GM19239 (cell line): ENCODE measurements around the gene MYL6.

Experiments
- DNase-seq: peaks from one replicate; pipeline ENCODE4 v3.0.0; 2011; ENCODE audit warnings: low spot score; ENCODE audit not compliant: insufficient read length
- FAIRE-seq: peaks from 2 replicates; lab custom pipeline; 2011; peaks lifted over from hg19 to GRCh38; lab: Jason Lieb, UNC

MYL6 gene

DNA sequence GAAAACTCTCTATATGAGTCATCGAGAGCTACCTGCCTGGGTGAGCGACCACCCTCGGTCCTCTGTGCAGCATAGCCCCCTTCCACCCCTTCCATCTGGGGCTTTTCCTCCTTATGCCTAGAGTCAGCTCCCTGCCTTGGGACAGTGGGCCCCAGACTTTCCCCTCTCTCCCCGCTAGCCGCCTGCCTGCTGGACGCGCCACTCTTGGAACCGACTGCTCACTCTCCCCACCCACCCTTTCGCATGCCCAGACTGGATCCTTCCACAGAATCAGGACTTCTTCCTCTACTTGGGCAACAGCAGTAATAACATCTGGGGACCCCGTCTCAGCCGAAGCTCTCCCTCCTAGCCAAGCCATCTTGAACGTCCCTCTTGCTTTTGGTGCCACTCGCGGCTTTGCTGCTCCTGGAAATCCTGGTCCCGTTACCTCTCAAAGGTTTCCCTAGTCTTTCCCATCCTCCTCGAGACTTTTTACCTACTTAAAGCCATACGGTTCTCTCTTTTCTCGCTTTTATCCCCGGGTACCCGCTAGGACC is 29.4 kb upstream of the MYL6 start:
- DNase-seq (no peak), FAIRE-seq (no peak)

DNA sequence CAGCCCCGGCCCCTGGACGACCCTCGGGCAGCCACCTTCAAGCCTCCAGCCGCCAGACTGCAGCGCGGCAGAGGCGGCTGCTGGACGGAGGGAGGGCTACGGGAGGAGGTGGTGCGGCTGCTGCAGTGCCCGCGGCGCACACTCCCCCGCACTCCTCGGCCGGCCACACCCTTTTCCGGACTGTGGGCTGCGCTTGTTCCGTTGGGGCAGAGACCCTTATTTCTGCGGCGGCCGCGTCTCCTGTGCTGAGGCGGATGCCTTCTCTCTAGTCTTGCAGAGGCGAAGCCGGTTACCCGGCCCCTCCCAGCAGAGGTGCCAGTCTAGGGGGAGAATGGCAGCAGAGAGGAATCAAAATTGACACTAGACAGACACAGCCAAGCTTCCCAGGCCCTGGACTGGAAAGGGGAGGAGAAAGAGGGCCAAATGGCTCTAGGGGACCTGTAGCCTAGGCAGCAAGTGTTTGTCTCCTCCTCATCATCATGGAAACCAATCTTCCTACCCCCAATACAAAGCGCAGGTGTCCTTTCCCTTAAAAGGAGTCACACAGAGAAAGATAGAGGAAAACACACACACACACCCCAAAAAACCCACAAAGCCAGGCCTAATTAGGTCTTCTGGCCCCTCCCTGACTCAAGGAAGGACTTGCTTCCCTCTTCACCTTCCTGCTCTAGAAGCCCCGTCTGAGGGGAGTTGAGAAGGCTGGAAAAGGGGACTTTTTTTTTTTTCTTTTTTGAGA is 28.8 kb upstream of the MYL6 start:
- FAIRE-seq = peak; percentile 33
- DNase-seq = no peak

- DNase-seq (no peak), FAIRE-seq (no peak)
These were observed 28.1 kb upstream of the MYL6 start for GRCh38 chr12:56129942-56130495.

DNA sequence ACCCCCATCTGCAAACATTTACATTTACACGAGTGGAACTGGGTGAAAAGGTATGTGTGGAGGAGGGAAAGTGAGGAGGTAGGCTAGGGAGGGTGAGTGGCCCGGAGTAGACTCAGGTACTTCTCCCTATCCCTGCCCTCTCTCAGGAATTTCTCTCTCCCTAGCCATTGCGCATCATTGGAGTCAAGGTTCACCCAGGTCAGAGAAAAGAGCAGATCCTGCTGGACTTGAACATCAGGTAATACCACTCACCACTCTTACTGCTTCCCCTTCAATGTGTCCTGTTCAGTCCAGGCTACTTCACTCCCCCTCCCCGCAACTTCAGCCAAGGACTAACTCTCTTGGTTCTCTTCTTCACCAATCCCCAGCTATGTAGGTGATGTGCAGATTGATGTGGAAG is 27.3 kb upstream of the MYL6 start:
- FAIRE-seq (no peak), DNase-seq (no peak)

- DNase-seq = no peak
- FAIRE-seq = no peak
These were observed 23.3 kb upstream of the MYL6 start for GRCh38 chr12:56134897-56135296.

GRCh38 chr12:56137853-56138571 is 20.1 kb upstream of the MYL6 start:
- DNase-seq = no peak

GRCh38 chr12:56141946-56142784 is 16.0 kb upstream of the MYL6 start:
- no peak for DNase-seq
- no peak for FAIRE-seq

More at GRCh38 chr12:56137853-56138571, 20.1 kb upstream of the MYL6 start:
- no peak for FAIRE-seq

DNA sequence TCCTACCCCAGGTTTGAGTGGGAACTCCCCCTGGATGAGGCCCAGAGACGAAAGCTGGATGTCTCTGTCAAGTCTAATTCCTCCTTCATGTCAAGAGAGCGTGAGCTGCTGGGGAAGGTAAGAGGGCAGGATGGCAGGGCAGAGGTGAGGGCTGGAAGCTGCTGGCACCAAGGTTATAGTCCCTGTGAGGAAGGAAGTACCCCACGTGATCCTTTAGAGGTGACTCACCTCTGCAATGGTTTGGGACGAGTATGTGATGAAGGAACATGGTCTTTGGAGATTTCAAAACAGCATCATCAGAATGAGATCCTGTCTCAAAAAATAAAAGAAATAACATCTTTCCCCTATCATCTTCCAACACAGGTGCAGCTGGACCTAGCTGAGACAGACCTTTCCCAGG is 14.9 kb upstream of the MYL6 start:
- no peak for FAIRE-seq
- DNase-seq = no peak

GRCh38 chr12:56143870-56144269 is 14.3 kb upstream of the MYL6 start:
- DNase-seq = no peak
- FAIRE-seq = no peak

DNA sequence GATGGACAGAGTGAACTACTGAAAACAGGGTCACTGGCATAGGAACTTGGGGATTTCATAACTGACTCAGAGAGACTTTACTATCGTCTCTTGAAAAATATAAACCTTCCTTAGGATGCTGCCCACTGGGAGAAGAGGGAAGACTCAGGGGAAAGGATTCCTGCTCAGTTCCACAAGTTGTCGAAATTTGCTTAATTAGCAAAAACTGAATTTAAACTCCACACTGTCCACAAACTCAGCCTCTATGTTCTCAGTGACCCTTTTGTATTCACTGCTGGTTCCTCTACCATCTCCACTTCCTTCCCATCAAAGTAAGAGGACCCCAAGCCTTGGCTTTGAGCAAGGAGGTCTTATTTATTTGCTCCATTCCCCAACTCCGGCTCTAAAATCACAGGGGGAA is 12.9 kb upstream of the MYL6 start:
- DNase-seq (no peak), FAIRE-seq (no peak)

GRCh38 chr12:56146492-56147460 is 11.4 kb upstream of the MYL6 start:
- no peak for FAIRE-seq
- no peak for DNase-seq

DNA sequence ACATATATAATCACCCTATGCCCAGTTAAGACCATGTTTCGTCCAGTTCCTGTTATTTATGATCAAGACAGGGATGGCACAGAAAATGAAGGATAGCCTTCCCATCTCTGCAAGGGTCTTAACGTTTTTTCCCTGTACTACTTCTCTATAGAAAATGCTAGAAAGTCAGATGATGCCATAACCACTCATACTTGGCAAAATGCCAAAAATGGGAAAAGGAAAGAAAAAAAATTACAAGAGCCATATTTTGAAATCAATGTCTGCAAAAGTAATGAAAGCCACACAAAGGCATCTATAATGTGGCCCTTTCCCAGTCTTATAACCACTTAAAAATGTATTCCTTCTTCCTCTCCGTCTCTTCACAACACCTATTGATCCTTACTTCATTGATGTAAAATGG is 7.6 kb upstream of the MYL6 start:
- FAIRE-seq = peak; percentile 77
- DNase-seq = no peak

DNA sequence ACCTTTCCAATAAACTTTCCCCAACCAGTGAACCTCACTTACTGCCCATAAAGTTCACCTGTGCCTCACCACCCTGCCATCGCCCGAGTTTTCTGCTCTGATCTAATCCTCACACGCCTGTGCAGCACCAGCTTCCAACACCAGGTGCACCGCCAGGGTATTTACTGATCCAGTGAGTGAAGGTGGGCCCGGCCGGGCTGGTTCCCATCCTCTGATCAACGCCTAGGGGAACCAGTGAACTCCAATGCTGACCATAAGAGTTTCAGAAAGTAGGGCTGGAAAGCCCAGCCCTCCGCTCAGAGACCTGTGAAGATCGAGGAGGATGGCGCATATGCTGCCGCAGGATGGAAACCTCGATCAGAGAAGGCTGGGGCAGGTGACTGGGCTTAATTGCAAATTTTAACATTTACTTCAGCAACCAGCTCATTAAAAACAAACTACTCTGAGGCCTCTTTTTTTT is 6.5 kb upstream of the MYL6 start:
- FAIRE-seq (peak; percentile 56), DNase-seq (peak; percentile 49)

DNA sequence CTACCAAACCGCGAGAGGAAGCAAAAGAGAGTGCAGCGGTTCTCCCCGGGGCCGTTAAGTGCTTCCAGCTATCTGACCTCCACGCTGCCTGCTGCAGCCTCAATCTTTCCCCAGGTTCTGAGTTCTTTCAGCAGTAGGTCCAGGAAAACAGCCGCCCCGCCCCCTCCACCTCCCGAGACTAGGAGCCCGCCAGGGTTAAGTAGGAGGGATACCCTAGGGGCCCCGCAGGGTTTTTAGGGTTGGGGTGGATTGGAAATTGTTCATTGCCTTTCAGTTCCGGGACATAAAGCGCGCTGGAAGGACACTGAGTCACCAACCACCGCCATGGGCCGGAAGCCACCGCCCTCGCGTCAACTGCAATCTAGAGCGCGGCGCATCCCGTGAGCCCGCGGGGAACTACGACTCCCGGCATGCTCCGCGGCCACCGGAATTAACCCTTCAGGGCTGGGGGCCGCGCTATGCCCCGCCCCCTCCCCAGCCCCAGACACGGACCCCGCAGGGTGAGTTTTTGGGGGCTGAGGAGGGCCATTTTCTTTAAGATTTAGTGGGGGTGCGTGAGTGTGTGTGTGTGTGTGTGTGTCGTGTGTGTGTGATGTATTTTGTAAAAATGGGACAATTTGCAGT is 5.9 kb upstream of the MYL6 start, which contains the start of gene MYL6B:
Gene MYL6B (plus strand): TSS at position 456 of the 624 bp plus-strand sequence. CDS start 1,332 bp downstream, outside the sequence.
- FAIRE-seq (peak; percentile 88), DNase-seq (peak; percentile 80)

GRCh38 chr12:56152756-56153677 is 5.1 kb upstream of the MYL6 start:
- no peak for DNase-seq
- no peak for FAIRE-seq

- no peak for DNase-seq
- FAIRE-seq = no peak
These were observed 4.5 kb upstream of the MYL6 start for GRCh38 chr12:56153678-56154065.

DNA sequence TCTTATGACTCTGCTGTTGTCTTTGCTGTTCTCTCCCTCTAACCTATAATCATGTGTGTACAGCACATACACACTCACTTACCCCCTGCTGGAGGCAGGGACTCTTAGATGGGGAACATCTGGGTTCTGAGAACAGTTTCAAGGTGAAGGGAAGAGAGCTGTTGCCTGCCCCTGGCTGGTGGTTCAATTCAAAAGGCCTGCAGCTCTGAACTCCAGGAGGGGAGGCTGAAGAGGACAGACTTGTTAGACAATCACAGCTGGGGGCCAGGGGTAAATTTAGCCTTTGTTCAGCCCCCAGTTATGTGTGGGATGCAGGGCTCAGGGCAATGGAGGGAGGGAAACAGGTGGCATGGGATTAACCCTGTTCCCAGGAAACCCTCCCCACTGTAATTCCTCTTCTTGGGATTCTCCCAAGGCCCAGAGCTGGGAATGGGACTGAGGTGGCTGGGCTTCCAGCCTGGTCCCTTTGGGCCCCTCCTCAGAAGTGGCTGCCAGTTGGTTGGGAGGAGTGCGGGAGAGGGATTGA is 3.9 kb upstream of the MYL6 start:
- DNase-seq (no peak), FAIRE-seq (no peak)
